HepG2 (cell line): Measurements from ENCODE around the gene ATP2C2. TPM values are rescaled to one million over a fixed set of nuclear protein-coding genes. Genes with fewer than 3 reads are reported as not detected.

ENCODE experiments used
- CEBPG ChIP-seq: IDR thresholded peaks from 2 replicates; pipeline ENCODE4 v1.6.1; 2016
- E2F1 ChIP-seq: sonication (generic); formaldehyde crosslinking; IDR thresholded peaks from 2 replicates; pipeline ENCODE4 v1.5.0; 2020; ENCODE audit warnings: missing genetic modification reagents
- FOXM1 ChIP-seq: sonication (generic); formaldehyde crosslinking; IDR thresholded peaks from 2 replicates; pipeline ENCODE4 v1.5.0; 2020; ENCODE audit warnings: missing genetic modification reagents
- HDAC1 ChIP-seq: sonication (generic); formaldehyde crosslinking; IDR thresholded peaks from 2 replicates; pipeline ENCODE4 v1.5.1; 2020; ENCODE audit warnings: mild to moderate bottlenecking, missing genetic modification reagents
- JARID2 ChIP-seq: sonication (generic); formaldehyde crosslinking; IDR thresholded peaks from 2 replicates; pipeline ENCODE4 v1.8.1; 2023; ENCODE audit warnings: missing genetic modification reagents, inconsistent platforms; ENCODE audit not compliant: insufficient replicate concordance
- NCOA2 ChIP-seq: sonication (generic); formaldehyde crosslinking; IDR thresholded peaks from 2 replicates; pipeline ENCODE4 v1.8.0; 2022; ENCODE audit warnings: inconsistent platforms
- NRL ChIP-seq: sonication (generic); formaldehyde crosslinking; IDR thresholded peaks from 2 replicates; pipeline ENCODE4 v1.5.0; 2020; ENCODE audit warnings: missing genetic modification reagents, mild to moderate bottlenecking, moderate library complexity, borderline replicate concordance
- PAWR ChIP-seq: sonication (generic); formaldehyde crosslinking; IDR thresholded peaks from 2 replicates; pipeline ENCODE4 v1.4.0; 2020; ENCODE audit warnings: missing genetic modification reagents, mild to moderate bottlenecking, borderline replicate concordance
- RAD51 ChIP-seq: fragments of 450-650 bp; IDR thresholded peaks from 2 replicates; pipeline ENCODE4 v1.6.1; 2016; ENCODE audit warnings: borderline replicate concordance
- TRAFD1 ChIP-seq: sonication (generic); formaldehyde crosslinking; IDR thresholded peaks from 2 replicates; pipeline ENCODE4 v1.5.1; 2020; ENCODE audit warnings: missing genetic modification reagents, mild to moderate bottlenecking, borderline replicate concordance
- ZBTB3 ChIP-seq: sonication (generic); formaldehyde crosslinking; IDR thresholded peaks from 2 replicates; pipeline ENCODE4 v1.4.0; 2020; ENCODE audit warnings: low read depth, mild to moderate bottlenecking, moderate library complexity, missing genetic modification reagents, borderline replicate concordance
- ZFAT ChIP-seq: sonication (generic); formaldehyde crosslinking; conservative IDR thresholded peaks from 2 replicates; pipeline ENCODE4 v1.8.1; 2023; ENCODE audit warnings: missing genetic modification reagents, inconsistent platforms
- ZFP41 ChIP-seq: sonication (generic); formaldehyde crosslinking; IDR thresholded peaks from 2 replicates; pipeline ENCODE4 v1.4.0; 2020; ENCODE audit warnings: mild to moderate bottlenecking, missing genetic modification reagents, borderline replicate concordance
- ZFYVE20 ChIP-seq: sonication (generic); formaldehyde crosslinking; IDR thresholded peaks from 2 replicates; pipeline ENCODE4 v1.8.0; 2023; ENCODE audit warnings: low read depth, mild to moderate bottlenecking, moderate library complexity, missing genetic modification reagents, borderline replicate concordance
- ZGPAT ChIP-seq: IDR thresholded peaks from 2 replicates; pipeline ENCODE4 v1.6.1; 2016; ENCODE audit warnings: mild to moderate bottlenecking
- ZNF138 ChIP-seq: sonication (generic); formaldehyde crosslinking; IDR thresholded peaks from 2 replicates; pipeline ENCODE4 v1.5.0; 2020; ENCODE audit warnings: mild to moderate bottlenecking, low read depth, missing genetic modification reagents
- ZNF160 ChIP-seq: sonication (generic); formaldehyde crosslinking; IDR thresholded peaks from 2 replicates; pipeline ENCODE4 v1.8.0; 2022; ENCODE audit warnings: mild to moderate bottlenecking, inconsistent platforms, missing genetic modification reagents
- ZNF331 ChIP-seq: sonication (generic); formaldehyde crosslinking; IDR thresholded peaks from 2 replicates; pipeline ENCODE4 v1.4.0; 2020; ENCODE audit warnings: missing genetic modification reagents
- ZNF431 ChIP-seq: sonication (generic); formaldehyde crosslinking; IDR thresholded peaks from 2 replicates; pipeline ENCODE4 v1.9.0; 2022; ENCODE audit warnings: missing genetic modification reagents, low read depth, mild to moderate bottlenecking, borderline replicate concordance
- ZNF550 ChIP-seq: sonication (generic); formaldehyde crosslinking; IDR thresholded peaks from 2 replicates; pipeline ENCODE4 v1.4.0; 2020; ENCODE audit warnings: mild to moderate bottlenecking, missing genetic modification reagents, borderline replicate concordance
- ZNF746 ChIP-seq: sonication (generic); formaldehyde crosslinking; IDR thresholded peaks from 2 replicates; pipeline ENCODE4 v1.8.0; 2022; ENCODE audit warnings: mild to moderate bottlenecking, missing genetic modification reagents
- ZNF780A ChIP-seq: sonication (generic); formaldehyde crosslinking; IDR thresholded peaks from 2 replicates; pipeline ENCODE4 v1.8.0; 2022; ENCODE audit warnings: mild to moderate bottlenecking, missing genetic modification reagents, moderate library complexity
- polyA plus RNA-seq, 8 experiments: library from polyadenylated mRNA; depleted of rRNA in 3 of 8; stranded (reverse) in 7 of 8; unstranded in 1 of 8; fragments of >200 nt; fragmentation: Illumina TruSeq in 4 of 8; extraction: Trizol in 4 of 8; gene quantifications; 2 replicates each; pipeline versions ENCODE4 v1.2.1 to v1.2.3, GENCODE V29; 2011 to 2016; ENCODE audit warnings: low read depth in 4 of 8, missing spikeins in 1 of 8, mixed read lengths in 1 of 8; ENCODE audit not compliant: insufficient read depth in 1 of 8
- total RNA-seq, 5 experiments: library from RNA; depleted of rRNA; stranded (reverse); fragments of >200 nt; fragmentation: Illumina TruSeq; extraction: Trizol; gene quantifications; 2 replicates each; pipeline ENCODE4 v1.2.3, GENCODE V29; 2016; ENCODE audit warnings: low read depth in 1 of 5
- TF ChIP-seq, protein P1 (sequence below): sonication (generic); formaldehyde crosslinking; IDR thresholded peaks from 2 replicates; pipeline ENCODE4 v1.4.0; 2020; ENCODE audit warnings: missing genetic modification reagents, borderline replicate concordance

Gene ATP2C2
- total and polyA plus RNA-seq, 2 of the 13 experiments (the other 11 are each of a cell fraction or from before 2014, with no cell fraction given), result 0.07 TPM; not detected in 1

DNA sequence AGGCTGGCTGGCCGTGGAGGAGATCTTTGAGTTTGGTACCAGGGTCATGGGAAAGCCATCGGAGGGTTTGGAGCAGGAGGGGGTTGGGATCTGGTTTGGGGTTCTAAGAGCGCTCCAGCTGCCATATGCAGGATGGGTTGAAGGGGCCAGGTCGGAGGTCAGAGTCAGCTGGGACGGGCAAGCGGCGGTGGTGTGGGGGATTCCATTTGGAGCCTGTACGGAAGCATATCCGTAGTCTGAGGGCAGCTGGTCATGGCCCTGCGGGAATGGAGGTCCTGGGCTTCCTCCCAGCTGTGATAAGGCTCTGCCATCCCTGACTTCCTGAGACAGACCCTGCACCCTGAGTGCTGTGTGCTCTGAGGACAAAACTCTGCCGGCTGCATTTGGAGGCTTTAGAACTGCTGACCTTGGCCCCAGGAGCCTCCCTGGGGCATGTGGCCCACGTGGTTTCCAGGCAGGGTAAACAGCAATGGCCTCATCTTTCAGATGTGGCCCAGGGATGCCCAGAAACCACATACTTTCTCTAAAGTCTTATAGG, 46.5 kb downstream of the ATP2C2 start (continued):
- TF ChIP-seq JARID2 (CRISPR knock-in tag) (no peak), ZNF331 (CRISPR knock-in tag) (peak; percentile 96; the same call in 1 of the 2 replicates), ZNF780A (CRISPR knock-in tag) (no peak), ZNF550 (CRISPR knock-in tag) (no peak), CEBPG (CRISPR knock-in tag) (peak; percentile 36), ZNF431 (no peak), NRL (peak; percentile 81), ZBTB3 (no peak), ZFAT (CRISPR knock-in tag) (no peak), ZNF746 (CRISPR knock-in tag) (peak; percentile 77), RAD51 (peak; percentile 34; the same call in 1 of the 2 replicates), TRAFD1 (CRISPR knock-in tag) (0 out of 2 replicates have a peak, but pooled peaks have one; percentile 65), E2F1 (CRISPR knock-in tag) (no peak), PAWR (CRISPR knock-in tag) (no peak), ZNF138 (CRISPR knock-in tag) (no peak), ZNF160 (CRISPR knock-in tag) (no peak), ZFYVE20 (CRISPR knock-in tag) (no peak), ZGPAT (CRISPR knock-in tag) (peak; percentile 97), ZFP41 (CRISPR knock-in tag) (no peak), NCOA2 (CRISPR knock-in tag) (peak; percentile 98), HDAC1 (CRISPR knock-in tag) (peak; percentile 89), FOXM1 (CRISPR knock-in tag) (no peak)
- TF ChIP-seq, protein P1, sequence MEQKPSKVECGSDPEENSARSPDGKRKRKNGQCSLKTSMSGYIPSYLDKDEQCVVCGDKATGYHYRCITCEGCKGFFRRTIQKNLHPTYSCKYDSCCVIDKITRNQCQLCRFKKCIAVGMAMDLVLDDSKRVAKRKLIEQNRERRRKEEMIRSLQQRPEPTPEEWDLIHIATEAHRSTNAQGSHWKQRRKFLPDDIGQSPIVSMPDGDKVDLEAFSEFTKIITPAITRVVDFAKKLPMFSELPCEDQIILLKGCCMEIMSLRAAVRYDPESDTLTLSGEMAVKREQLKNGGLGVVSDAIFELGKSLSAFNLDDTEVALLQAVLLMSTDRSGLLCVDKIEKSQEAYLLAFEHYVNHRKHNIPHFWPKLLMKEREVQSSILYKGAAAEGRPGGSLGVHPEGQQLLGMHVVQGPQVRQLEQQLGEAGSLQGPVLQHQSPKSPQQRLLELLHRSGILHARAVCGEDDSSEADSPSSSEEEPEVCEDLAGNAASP (CRISPR knock-in tag), result peak; percentile 99
